Mesothelial cell of epicardium (in vitro differentiated cells): Measurements from ENCODE around the gene AIPL1. TPM values are rescaled to one million over a fixed set of nuclear protein-coding genes. Genes with fewer than 3 reads are reported as not detected.

ENCODE experiments used
- DNase-seq, 2 experiments: peaks; one replicate each; pipeline ENCODE4 v3.0.0; 2021; ENCODE audit warnings: low spot score in 2 of 2; ENCODE audit not compliant: unreplicated experiment in 2 of 2
- H3K27ac Mint-ChIP-seq: 2 replicates; pipeline ENCODE4 v1.8.0; 2021; ENCODE audit warnings: mixed read lengths
- H3K27me3 Mint-ChIP-seq: 2 replicates; pipeline ENCODE4 v1.8.0; 2021; ENCODE audit warnings: low read depth, mixed read lengths
- H3K36me3 Mint-ChIP-seq: 2 replicates; pipeline ENCODE4 v1.8.0; 2021; ENCODE audit warnings: mixed read lengths
- H3K4me1 Mint-ChIP-seq: 2 replicates; pipeline ENCODE4 v1.8.0; 2021; ENCODE audit warnings: mixed read lengths
- H3K4me3 Mint-ChIP-seq: 2 replicates; pipeline ENCODE4 v1.8.0; 2021; ENCODE audit warnings: mild to moderate bottlenecking, moderate library complexity, mixed read lengths
- H3K9me3 Mint-ChIP-seq: 2 replicates; pipeline ENCODE4 v1.8.0; 2021; ENCODE audit warnings: mixed read lengths
- total RNA-seq: library from RNA; stranded (reverse); gene quantifications from 3 replicates; pipeline ENCODE4 v1.2.1, GENCODE V29; 2021
- TF ChIP-seq, protein P1 (sequence below): fragments of 200-600 bp; sonication (generic); IDR thresholded peaks from one replicate; pipeline ENCODE4 v1.5.0; 2021; ENCODE audit warnings: antibody characterized with exemption; ENCODE audit not compliant: unreplicated experiment

AIPL1 gene
- total RNA-seq, 1 donor from 2014 or later = not detected

DNA sequence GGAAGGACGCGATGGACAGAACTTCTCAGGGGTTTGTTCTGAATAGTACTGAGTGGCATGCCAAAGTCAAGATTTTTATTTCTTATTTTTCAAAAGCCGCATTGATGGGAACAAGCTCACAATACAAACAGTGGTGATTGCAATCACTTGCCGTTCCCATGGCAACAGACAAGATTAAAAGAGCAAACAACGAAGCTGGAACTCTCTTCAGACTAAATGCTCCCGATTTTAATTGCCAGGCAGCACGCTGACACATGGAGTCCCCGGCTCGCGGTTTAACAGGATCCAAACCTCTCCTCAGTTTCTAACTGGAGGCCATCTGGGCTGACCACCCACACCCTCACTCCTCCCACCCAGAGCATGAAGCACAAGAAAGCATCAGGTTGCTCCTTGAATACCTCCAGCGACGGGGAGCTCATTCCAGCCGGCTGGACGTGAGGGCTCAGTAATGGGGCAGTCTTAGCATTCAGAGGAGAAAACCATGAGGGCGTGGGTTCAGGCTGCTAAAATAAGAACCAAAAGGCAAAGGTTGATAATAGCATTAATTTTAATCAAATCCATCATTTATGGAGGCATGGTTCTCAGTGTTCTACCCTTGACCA, 41.5 kb downstream of the AIPL1 start:
- Mint-ChIP-seq H3K4me1 (peaks cover 27% of the 10 kb centered on the region), H3K27ac (peak overlapping the region; percentile 90), H3K36me3 (no peaks in the 10 kb centered on the region), H3K9me3 (peaks cover 8% of the 10 kb centered on the region), H3K27me3 (no peaks in the 10 kb centered on the region), H3K4me3 (no peak overlapping the region)
- no peak for DNase-seq
- TF ChIP-seq, protein P1, sequence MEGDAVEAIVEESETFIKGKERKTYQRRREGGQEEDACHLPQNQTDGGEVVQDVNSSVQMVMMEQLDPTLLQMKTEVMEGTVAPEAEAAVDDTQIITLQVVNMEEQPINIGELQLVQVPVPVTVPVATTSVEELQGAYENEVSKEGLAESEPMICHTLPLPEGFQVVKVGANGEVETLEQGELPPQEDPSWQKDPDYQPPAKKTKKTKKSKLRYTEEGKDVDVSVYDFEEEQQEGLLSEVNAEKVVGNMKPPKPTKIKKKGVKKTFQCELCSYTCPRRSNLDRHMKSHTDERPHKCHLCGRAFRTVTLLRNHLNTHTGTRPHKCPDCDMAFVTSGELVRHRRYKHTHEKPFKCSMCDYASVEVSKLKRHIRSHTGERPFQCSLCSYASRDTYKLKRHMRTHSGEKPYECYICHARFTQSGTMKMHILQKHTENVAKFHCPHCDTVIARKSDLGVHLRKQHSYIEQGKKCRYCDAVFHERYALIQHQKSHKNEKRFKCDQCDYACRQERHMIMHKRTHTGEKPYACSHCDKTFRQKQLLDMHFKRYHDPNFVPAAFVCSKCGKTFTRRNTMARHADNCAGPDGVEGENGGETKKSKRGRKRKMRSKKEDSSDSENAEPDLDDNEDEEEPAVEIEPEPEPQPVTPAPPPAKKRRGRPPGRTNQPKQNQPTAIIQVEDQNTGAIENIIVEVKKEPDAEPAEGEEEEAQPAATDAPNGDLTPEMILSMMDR = no peak

DNA sequence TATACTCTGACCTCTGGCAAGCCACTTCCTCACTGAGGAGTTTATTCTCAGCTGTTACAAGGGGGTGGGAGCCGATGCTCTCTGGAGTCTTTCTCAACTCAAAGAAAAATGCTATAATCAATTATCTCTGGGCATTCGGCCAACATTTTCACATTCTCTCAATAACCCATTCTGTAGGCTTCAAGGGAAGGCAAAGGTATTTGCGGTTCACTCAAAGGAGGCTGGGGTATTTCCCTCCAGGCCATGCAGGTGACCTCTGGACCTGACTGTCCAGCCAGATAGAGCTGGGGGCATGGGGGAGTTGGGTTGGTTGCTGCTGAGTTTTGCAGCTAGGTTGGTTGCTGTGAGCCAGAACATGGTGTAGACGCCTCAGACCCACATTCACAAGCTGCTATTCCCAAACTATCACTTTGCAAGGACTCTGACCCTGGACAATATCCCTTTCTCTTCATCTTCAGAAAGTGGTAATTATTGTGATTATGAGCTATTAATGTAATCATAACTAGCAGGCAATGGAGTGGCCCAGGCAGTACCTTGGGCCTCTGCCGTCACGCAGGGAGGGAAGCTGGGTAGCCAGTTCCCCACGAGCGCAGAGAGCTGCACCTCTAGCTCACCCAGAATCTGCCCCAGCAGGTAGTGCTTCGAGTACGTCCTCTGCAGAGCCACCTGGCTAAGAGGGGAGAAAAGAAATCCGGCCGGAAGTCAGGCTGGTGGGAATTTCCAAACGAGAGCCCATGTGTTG, 42.1 kb downstream of the AIPL1 start:
- Mint-ChIP-seq H3K27me3 (no peaks in the 10 kb centered on the region), H3K4me3 (peak overlapping the region; percentile 11), H3K27ac (peak overlapping the region; percentile 90), H3K9me3 (peaks cover 4% of the 10 kb centered on the region), H3K36me3 (no peaks in the 10 kb centered on the region), H3K4me1 (peaks cover 27% of the 10 kb centered on the region)
- TF ChIP-seq, protein P1 = no peak
- no peak for DNase-seq

DNA sequence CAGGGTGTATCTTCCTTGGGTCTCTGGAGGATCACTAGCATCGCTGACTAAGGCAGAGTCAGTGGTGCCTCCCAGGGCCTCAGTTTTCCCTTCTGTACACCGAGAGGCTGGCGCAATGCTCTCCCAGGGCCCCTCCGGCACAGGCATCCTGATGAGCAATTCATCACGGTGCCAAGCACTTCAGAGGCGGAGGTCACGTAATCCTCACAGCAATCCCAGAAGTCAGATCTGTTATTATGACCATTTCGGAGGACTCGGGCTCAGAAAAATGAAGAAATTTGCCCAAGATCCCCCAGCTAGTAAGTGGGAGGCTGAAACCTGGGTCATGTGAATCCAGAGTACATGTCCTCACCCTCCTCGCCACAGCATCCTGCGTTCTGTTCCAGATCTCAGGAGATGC, 46.5 kb downstream of the AIPL1 start:
- H3K4me1 Mint-ChIP-seq = peaks cover 14% of the 10 kb centered on the region
- H3K4me3 Mint-ChIP-seq = no peak overlapping the region
- H3K9me3 Mint-ChIP-seq = peaks cover 4% of the 10 kb centered on the region
- H3K27ac Mint-ChIP-seq = no peak overlapping the region
- TF ChIP-seq, protein P1 = no peak
- H3K36me3 Mint-ChIP-seq = no peaks in the 10 kb centered on the region
- H3K27me3 Mint-ChIP-seq = no peaks in the 10 kb centered on the region
- no peak for DNase-seq

DNA sequence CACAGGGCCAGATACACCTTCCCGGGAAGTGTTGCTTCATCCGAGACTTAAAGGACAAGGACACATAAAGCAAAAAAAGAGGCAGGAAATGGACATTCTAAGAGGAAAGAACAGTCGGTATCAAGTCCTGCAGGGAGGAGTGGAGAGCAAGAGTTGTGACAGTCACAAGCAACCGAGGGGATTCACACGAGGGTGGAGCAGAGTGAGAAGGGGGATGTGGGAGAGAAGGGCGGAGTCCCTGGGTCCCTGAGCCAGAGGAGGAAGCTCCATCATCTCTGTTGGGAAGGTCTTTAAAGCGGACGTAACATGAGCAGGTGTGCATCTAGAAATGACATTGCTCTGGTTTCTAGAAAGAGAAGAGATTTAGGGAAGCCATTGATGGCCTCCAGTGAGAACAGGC, 47.1 kb downstream of the AIPL1 start:
- no peak for DNase-seq
- Mint-ChIP-seq H3K9me3 (peaks cover 4% of the 10 kb centered on the region), H3K36me3 (no peaks in the 10 kb centered on the region), H3K27me3 (no peaks in the 10 kb centered on the region), H3K4me3 (no peak overlapping the region), H3K27ac (no peak overlapping the region), H3K4me1 (peaks cover 8% of the 10 kb centered on the region)
- TF ChIP-seq, protein P1 = no peak

DNA sequence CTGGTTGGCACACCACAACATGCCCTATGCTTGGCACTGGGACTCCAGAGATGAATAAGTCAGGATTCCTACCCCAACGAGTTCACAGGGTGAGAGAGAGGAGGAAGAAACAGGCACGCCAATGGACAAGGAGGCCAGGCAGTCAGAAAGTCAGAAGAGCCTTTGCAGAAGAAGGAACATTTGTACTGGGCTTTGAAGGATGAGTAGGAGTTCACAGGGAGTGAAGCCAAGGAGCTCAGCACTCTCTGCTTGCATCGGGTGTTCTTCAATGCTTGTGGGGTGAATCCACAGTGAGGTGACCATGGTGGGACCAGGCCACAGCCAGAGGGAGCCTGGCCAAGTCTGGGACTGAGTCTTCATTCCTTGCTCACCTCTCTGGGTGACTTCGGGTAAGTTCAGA, 47.5 kb downstream of the AIPL1 start:
- Mint-ChIP-seq H3K27me3 (no peaks in the 10 kb centered on the region), H3K27ac (no peak overlapping the region), H3K36me3 (no peaks in the 10 kb centered on the region), H3K4me3 (no peak overlapping the region), H3K9me3 (peaks cover 4% of the 10 kb centered on the region), H3K4me1 (peaks cover 4% of the 10 kb centered on the region)
- TF ChIP-seq, protein P1 = no peak
- DNase-seq = no peak
